HepG2 (cell line): ENCODE measurements around the gene TTN. TPM values are rescaled to one million over a fixed set of nuclear protein-coding genes. Genes with fewer than 3 reads are reported as not detected.

Experiments
- BCL3 ChIP-seq: sonication (generic); formaldehyde crosslinking; IDR thresholded peaks from 2 replicates; pipeline ENCODE4 v1.5.1; 2020; ENCODE audit warnings: mild to moderate bottlenecking, missing genetic modification reagents, moderate library complexity
- DBP ChIP-seq: sonication (generic); formaldehyde crosslinking; IDR thresholded peaks from 2 replicates; pipeline ENCODE4 v1.4.0; 2020; ENCODE audit warnings: missing genetic modification reagents; ENCODE audit errors: not compliant biosample characterization
- FOSL2 ChIP-seq: sonication (generic); formaldehyde crosslinking; IDR thresholded peaks from 2 replicates; pipeline ENCODE4 v1.4.0; 2020; ENCODE audit warnings: missing genetic modification reagents
- FOXA3 ChIP-seq: IDR thresholded peaks from 2 replicates; pipeline ENCODE4 v1.6.1; 2016; ENCODE audit warnings: missing genetic modification reagents, missing compliant biosample characterization
- MBD4 ChIP-seq: IDR thresholded peaks from 2 replicates; pipeline ENCODE4 v1.6.1; 2012; ENCODE audit warnings: low read length, inconsistent platforms, borderline replicate concordance
- POLR2G ChIP-seq: fragments of 200-400 bp; formaldehyde crosslinking; IDR thresholded peaks from 2 replicates; pipeline ENCODE4 v1.6.1; 2018; ENCODE audit warnings: mild to moderate bottlenecking, low read depth, low read length, moderate library complexity
- RORA ChIP-seq: sonication (generic); formaldehyde crosslinking; IDR thresholded peaks from 2 replicates; pipeline ENCODE4 v1.5.0; 2020; ENCODE audit warnings: mild to moderate bottlenecking, missing genetic modification reagents, moderate library complexity
- SNAPC2 ChIP-seq: sonication (generic); formaldehyde crosslinking; IDR thresholded peaks from 2 replicates; pipeline ENCODE4 v1.8.1; 2022; ENCODE audit warnings: mild to moderate bottlenecking, missing genetic modification reagents
- TEAD3 ChIP-seq: optimal IDR thresholded peaks from 2 replicates; pipeline ENCODE3; 2016; ENCODE audit warnings: borderline replicate concordance
- ZFX ChIP-seq: sonication (generic); formaldehyde crosslinking; IDR thresholded peaks from 2 replicates; pipeline ENCODE4 v1.4.0; 2020; ENCODE audit warnings: mild to moderate bottlenecking, low read depth, missing genetic modification reagents, moderate library complexity
- ZNF281 ChIP-seq: sonication (generic); formaldehyde crosslinking; IDR thresholded peaks from 2 replicates; pipeline ENCODE4 v1.4.0; 2020; ENCODE audit warnings: missing genetic modification reagents, borderline replicate concordance
- ZNF354B ChIP-seq: sonication (generic); formaldehyde crosslinking; IDR thresholded peaks from 2 replicates; pipeline ENCODE4 v1.8.0; 2022; ENCODE audit warnings: mild to moderate bottlenecking, missing genetic modification reagents
- ZNF367 ChIP-seq: sonication (generic); formaldehyde crosslinking; IDR thresholded peaks from 2 replicates; pipeline ENCODE4 v1.4.0; 2020; ENCODE audit warnings: missing genetic modification reagents, borderline replicate concordance
- ZNF841 ChIP-seq: sonication (generic); formaldehyde crosslinking; IDR thresholded peaks from 2 replicates; pipeline ENCODE4 v1.8.1; 2023; ENCODE audit warnings: missing genetic modification reagents, borderline replicate concordance
- ZSCAN9 ChIP-seq: IDR thresholded peaks from 2 replicates; pipeline ENCODE4 v1.6.1; 2016; ENCODE audit warnings: borderline replicate concordance
- polyA plus RNA-seq, 8 experiments: library from polyadenylated mRNA; depleted of rRNA in 3 of 8; stranded (reverse) in 7 of 8; unstranded in 1 of 8; fragments of >200 nt; fragmentation: Illumina TruSeq in 4 of 8; extraction: Trizol in 4 of 8; gene quantifications; 2 replicates each; pipeline versions ENCODE4 v1.2.1 to v1.2.3, GENCODE V29; 2011 to 2016; ENCODE audit warnings: low read depth in 4 of 8, missing spikeins in 1 of 8, mixed read lengths in 1 of 8; ENCODE audit not compliant: insufficient read depth in 1 of 8
- total RNA-seq, 5 experiments: library from RNA; depleted of rRNA; stranded (reverse); fragments of >200 nt; fragmentation: Illumina TruSeq; extraction: Trizol; gene quantifications; 2 replicates each; pipeline ENCODE4 v1.2.3, GENCODE V29; 2016; ENCODE audit warnings: low read depth in 1 of 5
- TF ChIP-seq, protein P1 (sequence below): IDR thresholded peaks from 2 replicates; pipeline ENCODE4 v1.6.1; 2016; ENCODE audit warnings: missing compliant biosample characterization, missing genetic modification reagents, borderline replicate concordance
- TF ChIP-seq, protein P2 (sequence below): sonication (generic); formaldehyde crosslinking; IDR thresholded peaks from 2 replicates; pipeline ENCODE4 v1.5.0; 2020; ENCODE audit warnings: mild to moderate bottlenecking, missing genetic modification reagents, borderline replicate concordance

TTN gene
- total and polyA plus RNA-seq, 2 of the 13 experiments (the other 11 are each of a cell fraction or from before 2014, with no cell fraction given): under 0.01 TPM

GRCh38 chr2:178479275-178479616 lies 328.0 kb downstream of the TTN start (continued):
- TF ChIP-seq, protein P1, sequence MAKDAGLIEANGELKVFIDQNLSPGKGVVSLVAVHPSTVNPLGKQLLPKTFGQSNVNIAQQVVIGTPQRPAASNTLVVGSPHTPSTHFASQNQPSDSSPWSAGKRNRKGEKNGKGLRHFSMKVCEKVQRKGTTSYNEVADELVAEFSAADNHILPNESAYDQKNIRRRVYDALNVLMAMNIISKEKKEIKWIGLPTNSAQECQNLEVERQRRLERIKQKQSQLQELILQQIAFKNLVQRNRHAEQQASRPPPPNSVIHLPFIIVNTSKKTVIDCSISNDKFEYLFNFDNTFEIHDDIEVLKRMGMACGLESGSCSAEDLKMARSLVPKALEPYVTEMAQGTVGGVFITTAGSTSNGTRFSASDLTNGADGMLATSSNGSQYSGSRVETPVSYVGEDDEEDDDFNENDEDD (CRISPR knock-in tag): no peak
- TF ChIP-seq MBD4: no peak
- TF ChIP-seq, protein P2, sequence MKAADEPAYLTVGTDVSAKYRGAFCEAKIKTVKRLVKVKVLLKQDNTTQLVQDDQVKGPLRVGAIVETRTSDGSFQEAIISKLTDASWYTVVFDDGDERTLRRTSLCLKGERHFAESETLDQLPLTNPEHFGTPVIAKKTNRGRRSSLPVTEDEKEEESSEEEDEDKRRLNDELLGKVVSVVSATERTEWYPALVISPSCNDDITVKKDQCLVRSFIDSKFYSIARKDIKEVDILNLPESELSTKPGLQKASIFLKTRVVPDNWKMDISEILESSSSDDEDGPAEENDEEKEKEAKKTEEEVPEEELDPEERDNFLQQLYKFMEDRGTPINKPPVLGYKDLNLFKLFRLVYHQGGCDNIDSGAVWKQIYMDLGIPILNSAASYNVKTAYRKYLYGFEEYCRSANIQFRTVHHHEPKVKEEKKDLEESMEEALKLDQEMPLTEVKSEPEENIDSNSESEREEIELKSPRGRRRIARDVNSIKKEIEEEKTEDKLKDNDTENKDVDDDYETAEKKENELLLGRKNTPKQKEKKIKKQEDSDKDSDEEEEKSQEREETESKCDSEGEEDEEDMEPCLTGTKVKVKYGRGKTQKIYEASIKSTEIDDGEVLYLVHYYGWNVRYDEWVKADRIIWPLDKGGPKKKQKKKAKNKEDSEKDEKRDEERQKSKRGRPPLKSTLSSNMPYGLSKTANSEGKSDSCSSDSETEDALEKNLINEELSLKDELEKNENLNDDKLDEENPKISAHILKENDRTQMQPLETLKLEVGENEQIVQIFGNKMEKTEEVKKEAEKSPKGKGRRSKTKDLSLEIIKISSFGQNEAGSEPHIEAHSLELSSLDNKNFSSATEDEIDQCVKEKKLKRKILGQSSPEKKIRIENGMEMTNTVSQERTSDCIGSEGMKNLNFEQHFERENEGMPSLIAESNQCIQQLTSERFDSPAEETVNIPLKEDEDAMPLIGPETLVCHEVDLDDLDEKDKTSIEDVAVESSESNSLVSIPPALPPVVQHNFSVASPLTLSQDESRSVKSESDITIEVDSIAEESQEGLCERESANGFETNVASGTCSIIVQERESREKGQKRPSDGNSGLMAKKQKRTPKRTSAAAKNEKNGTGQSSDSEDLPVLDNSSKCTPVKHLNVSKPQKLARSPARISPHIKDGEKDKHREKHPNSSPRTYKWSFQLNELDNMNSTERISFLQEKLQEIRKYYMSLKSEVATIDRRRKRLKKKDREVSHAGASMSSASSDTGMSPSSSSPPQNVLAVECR: no peak
- no peak for TF ChIP-seq ZNF841 (CRISPR knock-in tag)
- TF ChIP-seq DBP: no peak
- TF ChIP-seq FOSL2 (CRISPR knock-in tag): no peak
- TF ChIP-seq POLR2G: no peak
- TF ChIP-seq TEAD3 (CRISPR knock-in tag): no peak
- TF ChIP-seq ZNF354B (CRISPR knock-in tag): 0 out of 2 replicates have a peak, but pooled peaks have one; percentile 42
- no peak for TF ChIP-seq ZNF367
- 0 out of 2 replicates have a peak, but pooled peaks have one; percentile 19 for TF ChIP-seq SNAPC2 (CRISPR knock-in tag)
- TF ChIP-seq RORA (CRISPR knock-in tag): 0 out of 2 replicates have a peak, but pooled peaks have one; percentile 1
- no peak for TF ChIP-seq BCL3 (CRISPR knock-in tag)
- TF ChIP-seq FOXA3 (CRISPR knock-in tag): no peak
- TF ChIP-seq ZFX (CRISPR knock-in tag): no peak
- TF ChIP-seq ZSCAN9 (CRISPR knock-in tag): no peak
- TF ChIP-seq ZNF281: no peak
